Fibroblast of the aortic adventitia (primary cell): ENCODE data around the gene GGN. TPM values are rescaled to one million over a fixed set of nuclear protein-coding genes. Genes with fewer than 3 reads are reported as not detected.
A peak's percentile ranks its signal among the peaks of the same experiment; 100 is the strongest.

ENCODE experiments used
- DNase-seq: peaks from one replicate; pipeline ENCODE4 v3.0.0-alpha.2; 2010; ENCODE audit warnings: low read depth
- H3K4me3 ChIP-seq: 2 replicates; pipeline ENCODE4 v1.5.1; 2011; ENCODE audit warnings: low read depth, mild to moderate bottlenecking, control low read depth, low read length, moderate library complexity
- total RNA-seq: library from RNA; depleted of rRNA; stranded (reverse); fragments of >200 nt; gene quantifications from 2 replicates; pipeline ENCODE4 v1.2.3, GENCODE V29; 2012; ENCODE audit warnings: low replicate concordance
- TF ChIP-seq, protein P1 (sequence below): IDR thresholded peaks from 2 replicates; pipeline ENCODE4 v1.5.1; 2011; ENCODE audit warnings: mild to moderate bottlenecking, low read length, control low read depth, inconsistent platforms; ENCODE audit not compliant: insufficient read depth

GGN gene, protein sequence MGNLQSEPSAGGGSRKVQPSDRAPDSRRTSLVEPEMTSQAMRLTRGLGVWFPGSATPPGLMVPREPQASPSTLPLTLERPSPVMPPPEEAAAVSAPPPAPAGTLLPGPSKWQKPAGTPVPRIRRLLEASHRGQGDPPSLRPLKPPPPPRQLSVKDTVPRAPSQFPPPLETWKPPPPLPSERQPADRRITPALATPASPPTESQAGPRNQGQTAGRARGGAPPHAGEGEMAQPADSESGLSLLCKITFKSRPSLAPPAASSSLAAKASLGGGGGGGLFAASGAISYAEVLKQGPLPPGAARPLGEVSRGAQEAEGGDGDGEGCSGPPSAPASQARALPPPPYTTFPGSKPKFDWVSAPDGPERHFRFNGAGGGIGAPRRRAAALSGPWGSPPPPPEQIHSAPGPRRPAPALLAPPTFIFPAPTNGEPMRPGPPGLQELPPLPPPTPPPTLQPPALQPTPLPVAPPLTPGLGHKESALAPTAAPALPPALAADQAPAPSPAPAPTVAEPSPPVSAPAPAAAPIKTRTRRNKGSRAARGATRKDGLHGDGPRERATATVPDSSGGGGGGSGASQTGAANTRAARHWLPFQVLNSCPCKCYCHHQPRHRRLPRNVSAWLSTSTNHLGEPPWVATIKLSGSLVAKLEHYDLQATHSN
- total RNA-seq: 1.3 TPM in 1 of 2 replicates, not detected in the other

DNA sequence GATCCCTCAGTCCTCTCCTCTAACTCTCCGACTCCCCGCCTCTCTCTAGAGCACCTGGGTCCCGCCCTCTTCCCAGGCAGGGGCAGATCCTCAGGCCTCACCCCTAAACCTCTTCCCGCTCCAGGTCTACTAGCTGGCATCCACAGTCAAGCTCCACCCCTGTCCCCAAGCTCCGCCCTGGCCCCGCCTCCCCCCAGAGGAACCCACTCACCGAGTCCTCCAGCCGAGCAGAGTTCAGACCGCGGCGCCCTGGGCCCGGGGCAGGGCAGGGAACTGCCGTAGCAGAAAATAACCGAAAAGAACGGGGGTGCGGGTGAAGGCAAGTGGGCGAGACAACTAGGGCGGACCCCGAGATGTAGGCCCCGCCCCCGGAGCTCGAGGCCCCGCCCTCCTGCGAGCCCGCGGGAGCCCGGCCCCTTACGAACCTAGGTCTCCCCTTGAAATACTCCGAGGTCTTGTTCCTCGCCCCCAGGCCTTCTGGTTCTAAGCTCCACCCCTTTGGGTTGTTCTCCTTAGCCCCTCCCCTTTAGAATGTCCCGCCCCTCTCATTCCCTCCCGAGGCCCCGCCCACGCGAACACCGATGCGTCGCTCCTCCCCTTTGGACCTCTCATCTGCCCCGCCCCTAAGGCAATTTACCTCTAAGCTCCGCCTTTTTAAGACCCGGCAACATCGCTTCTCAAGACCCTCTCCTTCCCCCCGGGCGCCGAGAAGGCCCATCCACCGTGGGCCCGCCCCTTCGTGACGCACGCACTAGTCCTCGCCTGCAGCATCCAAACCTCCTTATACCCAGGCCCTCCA lies at the start of gene GGN:
Gene GGN (minus strand): TSS at position 485 of the 799 bp plus-strand sequence. CDS start 773 bp downstream, outside the sequence.
- TF ChIP-seq, protein P1, sequence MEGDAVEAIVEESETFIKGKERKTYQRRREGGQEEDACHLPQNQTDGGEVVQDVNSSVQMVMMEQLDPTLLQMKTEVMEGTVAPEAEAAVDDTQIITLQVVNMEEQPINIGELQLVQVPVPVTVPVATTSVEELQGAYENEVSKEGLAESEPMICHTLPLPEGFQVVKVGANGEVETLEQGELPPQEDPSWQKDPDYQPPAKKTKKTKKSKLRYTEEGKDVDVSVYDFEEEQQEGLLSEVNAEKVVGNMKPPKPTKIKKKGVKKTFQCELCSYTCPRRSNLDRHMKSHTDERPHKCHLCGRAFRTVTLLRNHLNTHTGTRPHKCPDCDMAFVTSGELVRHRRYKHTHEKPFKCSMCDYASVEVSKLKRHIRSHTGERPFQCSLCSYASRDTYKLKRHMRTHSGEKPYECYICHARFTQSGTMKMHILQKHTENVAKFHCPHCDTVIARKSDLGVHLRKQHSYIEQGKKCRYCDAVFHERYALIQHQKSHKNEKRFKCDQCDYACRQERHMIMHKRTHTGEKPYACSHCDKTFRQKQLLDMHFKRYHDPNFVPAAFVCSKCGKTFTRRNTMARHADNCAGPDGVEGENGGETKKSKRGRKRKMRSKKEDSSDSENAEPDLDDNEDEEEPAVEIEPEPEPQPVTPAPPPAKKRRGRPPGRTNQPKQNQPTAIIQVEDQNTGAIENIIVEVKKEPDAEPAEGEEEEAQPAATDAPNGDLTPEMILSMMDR: no peak
- peak within 1 kb of the TSS; percentile 90 for H3K4me3 ChIP-seq
- peak; percentile 93 for DNase-seq

DNA sequence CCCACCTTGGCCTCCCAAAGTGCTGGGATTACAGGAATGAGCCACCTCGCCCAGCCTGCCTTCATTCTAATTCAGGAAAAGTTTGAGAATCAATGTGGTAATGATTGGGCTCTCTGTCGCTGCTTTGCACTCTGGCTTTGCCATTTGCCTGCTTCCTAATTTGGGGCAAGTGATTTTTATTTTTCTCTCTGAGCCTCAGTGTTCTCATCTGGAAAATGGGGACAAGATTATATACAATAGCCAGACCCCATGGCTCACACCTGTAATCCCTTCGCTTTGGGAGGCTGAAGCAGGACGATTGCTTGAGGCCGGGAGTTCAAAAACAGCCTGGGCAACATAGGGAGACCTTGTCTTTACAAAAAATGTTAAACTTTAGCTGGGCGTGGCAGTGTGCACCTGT lies 49.5 kb upstream of the GGN start:
- no peak for DNase-seq
- TF ChIP-seq, protein P1: no peak
- H3K4me3 ChIP-seq: no peak overlapping the region

DNA sequence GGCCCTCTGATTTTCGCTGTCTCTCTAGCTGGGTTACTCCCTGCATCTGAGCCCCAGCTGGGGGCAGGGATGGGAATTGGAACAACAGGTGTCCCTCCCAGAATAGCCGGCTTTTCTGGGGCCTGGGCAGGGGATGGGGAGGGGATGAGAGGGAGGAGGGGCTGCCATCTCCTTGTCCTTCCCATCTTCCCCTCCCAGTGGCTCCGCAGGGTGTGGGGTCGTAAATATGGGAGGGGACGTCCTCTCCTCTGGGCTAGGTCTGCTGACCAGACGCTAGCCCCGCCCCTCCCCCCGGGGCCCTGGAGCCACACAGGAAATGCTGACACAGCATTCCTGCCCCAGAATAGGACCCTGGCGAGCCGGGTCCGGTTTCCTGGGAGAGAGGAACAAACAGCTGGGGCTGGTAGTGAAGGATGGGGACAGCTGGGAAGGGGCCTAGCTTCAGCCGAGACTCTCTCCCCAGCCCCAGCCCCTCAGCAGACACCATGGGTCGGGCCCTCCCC lies 46.8 kb upstream of the GGN start:
- H3K4me3 ChIP-seq: no peak overlapping the region
- DNase-seq: no peak
- TF ChIP-seq, protein P1: no peak

DNA sequence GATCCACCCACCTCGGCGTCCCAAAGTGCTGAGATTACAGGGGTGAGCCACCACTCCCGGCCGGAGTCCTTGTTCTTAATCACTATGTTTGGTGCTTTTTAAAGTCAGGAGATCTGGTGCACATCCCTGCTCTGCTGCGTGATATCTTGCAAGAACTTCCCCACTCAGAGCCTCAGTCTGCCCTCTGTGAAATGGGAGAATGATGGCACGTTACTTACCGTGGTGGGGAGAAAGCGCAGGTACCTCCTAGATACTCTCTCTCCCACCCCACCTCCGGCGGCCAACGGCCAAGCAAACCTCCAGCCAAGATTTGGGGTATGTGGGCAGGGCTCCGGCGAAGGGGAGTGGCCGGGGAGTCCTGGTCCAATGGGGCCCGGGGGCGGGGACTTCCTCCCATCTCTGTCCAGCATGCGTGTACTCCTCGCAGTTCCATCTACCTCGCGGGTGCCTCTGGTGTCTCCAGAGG lies 45.5 kb upstream of the GGN start, which contains the start of gene RYR1:
Gene RYR1 (plus strand): TSS at position 424 of the 466 bp plus-strand sequence. CDS start 139 bp downstream, outside the sequence.
- TF ChIP-seq, protein P1: no peak
- H3K4me3 ChIP-seq: no peak within 1 kb of the TSS
- DNase-seq: no peak

DNA sequence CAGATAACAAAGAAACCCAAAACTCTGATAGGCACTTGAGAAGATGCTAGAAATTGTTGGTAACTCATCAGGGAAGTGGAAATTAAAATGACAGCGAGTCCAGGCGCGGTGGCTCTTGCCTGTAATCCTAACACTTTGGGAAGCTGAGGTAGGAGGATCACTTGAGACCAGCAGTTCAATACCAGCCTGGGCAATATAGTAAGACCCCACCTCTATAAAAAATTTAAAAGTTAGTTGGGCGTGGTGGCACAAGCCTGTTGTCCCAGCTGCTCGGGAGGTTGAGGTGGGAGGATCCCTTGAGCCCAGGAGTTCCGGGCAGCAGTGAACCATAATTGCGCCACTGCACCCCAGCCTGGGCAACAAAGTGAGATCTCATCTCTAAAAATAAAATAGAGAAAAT lies 43.1 kb upstream of the GGN start:
- DNase-seq: no peak
- TF ChIP-seq, protein P1: no peak
- no peak overlapping the region for H3K4me3 ChIP-seq

DNA sequence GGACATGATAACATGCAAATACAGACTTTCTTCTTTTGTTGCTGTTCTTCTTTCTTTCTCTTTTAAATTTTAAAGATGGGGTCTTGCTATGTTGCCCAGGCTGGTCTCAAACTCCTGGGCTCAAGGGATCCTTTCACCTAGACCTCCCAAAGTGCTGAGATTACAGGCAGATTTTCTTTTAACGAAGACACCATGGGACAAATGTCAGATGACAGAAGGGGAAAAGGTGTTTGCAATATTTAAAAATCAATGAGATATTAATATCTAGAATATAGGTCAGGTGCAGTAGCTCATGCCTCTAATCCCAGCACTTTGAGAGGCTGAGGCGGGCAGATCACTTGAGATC lies 42.0 kb upstream of the GGN start:
- no peak overlapping the region for H3K4me3 ChIP-seq
- no peak for DNase-seq
- TF ChIP-seq, protein P1: no peak
